GM15510 (cell line): Measurements from ENCODE around the gene APEX1.

Experiments
- POLR2A ChIP-seq: IDR thresholded peaks from 3 replicates; pipeline ENCODE4 v1.6.1; 2011; ENCODE audit warnings: borderline replicate concordance; ENCODE audit not compliant: insufficient read length; ENCODE audit errors: extremely low read depth

The APEX1 gene

DNA sequence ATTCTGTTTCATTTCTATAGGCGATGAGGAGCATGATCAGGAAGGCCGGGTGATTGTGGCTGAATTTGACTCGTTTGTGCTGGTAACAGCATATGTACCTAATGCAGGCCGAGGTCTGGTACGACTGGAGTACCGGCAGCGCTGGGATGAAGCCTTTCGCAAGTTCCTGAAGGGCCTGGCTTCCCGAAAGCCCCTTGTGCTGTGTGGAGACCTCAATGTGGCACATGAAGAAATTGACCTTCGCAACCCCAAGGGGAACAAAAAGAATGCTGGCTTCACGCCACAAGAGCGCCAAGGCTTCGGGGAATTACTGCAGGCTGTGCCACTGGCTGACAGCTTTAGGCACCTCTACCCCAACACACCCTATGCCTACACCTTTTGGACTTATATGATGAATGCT is 1.9 kb downstream of the APEX1 start:
- TF ChIP-seq POLR2A = no peak

DNA sequence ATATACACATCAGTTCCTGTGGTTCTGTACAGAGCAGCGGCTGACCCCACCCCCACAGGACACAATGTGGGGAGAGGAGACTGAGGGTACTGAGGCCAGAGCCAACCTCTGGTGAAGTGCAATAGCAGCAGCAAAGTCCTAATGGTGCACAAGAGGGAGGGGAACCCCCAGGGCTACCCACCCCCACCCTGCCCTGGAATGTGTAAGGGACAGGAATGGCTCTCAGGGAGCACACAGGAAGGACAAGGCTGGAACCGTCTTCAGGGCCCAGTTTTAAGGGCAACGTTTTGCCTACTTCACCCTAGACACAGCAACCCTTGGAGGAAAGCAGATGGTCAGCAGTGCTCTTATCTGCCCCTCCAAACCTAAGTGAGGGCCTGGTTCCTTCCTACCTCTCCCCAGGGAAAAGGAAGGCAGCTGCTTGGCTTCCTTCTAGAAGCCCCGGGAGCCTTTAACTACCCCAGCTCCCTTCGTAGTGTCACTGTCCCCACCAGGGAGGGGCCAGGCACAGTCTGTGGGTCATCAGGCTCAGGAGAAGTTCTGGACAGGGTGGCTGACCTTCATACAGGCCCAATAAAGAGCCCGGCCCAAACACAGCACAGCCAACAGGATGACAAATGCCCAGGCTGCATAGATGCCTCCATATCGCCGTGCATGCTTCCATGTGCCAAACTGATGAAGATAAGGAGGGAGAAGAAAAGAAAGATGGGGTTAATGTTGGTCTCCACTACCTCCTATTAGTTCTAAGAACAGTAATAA is 3.2 kb downstream of the APEX1 start:
- TF ChIP-seq POLR2A = peak; percentile 26

DNA sequence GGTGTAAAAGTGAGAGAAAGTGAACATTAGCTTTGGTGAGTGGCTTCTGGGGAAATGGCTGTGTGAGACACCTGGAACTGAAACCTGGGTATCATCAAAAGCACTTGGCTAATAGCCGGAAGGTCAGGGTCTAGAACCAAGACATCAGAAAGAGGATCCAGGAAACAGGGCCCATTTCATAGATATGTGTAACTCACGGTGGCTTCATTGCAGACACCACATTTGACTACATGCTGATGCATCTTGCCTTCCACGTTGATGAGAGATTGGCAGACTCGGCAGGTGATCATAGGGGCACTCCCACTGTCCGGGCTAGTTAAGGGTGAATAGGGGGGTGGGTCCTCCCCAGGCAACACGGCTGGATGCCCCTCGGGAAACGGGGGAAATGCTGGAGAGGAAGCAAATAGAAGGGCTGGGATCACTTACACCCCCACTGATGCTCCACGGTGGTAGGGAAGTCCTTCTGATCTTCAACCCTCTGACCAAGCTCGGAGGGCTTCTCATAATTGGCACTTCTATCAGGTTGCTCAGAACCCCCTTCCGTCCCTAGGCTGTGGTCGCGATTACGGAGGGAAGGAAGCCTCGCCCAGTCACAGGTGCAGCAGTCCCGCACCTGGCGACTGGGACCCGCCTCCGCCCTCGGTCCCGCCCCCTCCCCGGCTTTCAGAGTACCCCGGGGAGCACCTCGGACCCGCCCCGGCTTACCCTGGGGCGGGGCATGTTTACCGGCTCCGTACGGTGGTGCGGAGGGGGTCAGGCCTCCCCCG is 5.6 kb downstream of the APEX1 start:
- TF ChIP-seq POLR2A = no peak

- TF ChIP-seq POLR2A = peak; percentile 82
Observed at GRCh38 chr14:20461225-20462141, 6.5 kb downstream of the APEX1 start, which contains the start of gene PIP4P1. TSS of gene PIP4P1 (minus strand) at chr14:20461434. CDS start at chr14:20461325, 109 bp downstream.

DNA sequence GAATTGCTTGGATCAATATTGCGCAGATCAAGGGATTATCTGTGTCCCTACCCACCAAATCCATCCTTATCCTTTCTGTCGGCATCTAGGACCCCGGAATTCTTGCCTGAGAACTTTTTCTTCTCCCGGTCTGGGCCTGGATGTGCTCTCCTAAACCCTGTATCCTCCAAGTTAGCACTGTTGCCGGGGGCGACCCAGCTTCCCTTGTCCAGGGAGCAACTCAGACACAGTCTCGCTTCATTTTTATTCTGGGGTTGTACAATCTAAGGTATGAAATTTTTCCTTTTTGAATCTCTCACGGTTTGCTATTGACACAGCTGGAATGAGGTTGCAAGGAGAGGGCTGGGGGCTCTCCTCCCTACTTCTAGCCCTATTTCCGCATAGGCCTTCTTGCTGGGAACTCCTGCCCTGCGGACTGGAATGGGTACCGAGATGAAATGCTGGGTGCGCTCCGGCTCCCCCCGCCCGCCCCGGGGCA is 13.8 kb downstream of the APEX1 start:
- TF ChIP-seq POLR2A = no peak

- TF ChIP-seq POLR2A = peak; percentile 100
Observed at GRCh38 chr14:20469242-20469889, 14.3 kb downstream of the APEX1 start, which contains the start of gene PNP. TSS of gene PNP (plus strand) at chr14:20469406. CDS start at chr14:20469525, 119 bp downstream.

DNA sequence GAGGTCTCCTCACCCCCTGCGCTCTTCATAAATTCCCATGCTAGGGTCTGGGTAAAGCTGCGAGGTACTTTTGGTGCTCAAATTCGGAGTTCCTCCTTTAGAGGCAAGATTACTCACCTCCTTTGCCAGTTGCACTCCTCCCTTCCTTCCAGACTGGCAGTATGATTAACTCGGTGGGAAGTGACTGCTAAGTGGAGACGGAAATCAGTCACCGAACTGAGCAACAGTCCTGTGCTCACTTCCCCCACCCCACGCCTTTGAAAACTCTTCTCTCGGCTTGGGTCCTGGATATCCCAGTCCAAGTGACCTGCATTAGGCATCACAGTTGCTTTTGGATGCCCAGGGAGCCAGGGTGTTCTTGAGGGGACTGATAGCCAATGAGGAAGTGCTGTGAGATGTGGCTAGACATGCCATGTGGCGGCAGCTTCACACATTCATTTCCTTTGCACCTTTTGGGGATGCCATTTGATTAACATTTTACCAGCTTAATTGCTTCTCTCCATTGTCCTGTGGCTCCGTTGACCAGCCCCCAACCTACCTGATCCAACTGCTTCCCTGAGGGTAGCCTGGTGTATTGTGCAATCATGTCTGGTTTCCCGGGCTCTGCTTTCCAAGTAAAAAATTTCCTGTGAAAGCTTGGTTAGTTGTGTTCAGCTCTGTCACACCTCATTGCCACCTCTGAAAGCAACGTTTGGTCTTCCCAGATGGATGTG is 15.0 kb downstream of the APEX1 start:
- TF ChIP-seq POLR2A = no peak

DNA sequence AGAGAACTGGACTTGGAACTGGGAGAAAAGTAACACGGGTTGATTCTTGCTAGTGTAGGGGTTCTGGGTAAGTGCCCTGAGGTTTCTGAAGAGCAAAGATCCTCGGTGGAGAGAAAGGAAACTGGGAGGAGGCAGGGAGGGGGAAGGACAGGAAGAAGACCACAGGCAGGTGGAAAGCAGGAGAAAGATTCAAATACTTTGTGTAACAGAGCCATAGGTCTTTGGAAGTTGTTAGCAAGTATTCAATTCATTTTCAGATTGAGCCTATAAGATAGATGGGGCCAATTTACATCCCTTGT is 15.5 kb downstream of the APEX1 start:
- no peak for TF ChIP-seq POLR2A

DNA sequence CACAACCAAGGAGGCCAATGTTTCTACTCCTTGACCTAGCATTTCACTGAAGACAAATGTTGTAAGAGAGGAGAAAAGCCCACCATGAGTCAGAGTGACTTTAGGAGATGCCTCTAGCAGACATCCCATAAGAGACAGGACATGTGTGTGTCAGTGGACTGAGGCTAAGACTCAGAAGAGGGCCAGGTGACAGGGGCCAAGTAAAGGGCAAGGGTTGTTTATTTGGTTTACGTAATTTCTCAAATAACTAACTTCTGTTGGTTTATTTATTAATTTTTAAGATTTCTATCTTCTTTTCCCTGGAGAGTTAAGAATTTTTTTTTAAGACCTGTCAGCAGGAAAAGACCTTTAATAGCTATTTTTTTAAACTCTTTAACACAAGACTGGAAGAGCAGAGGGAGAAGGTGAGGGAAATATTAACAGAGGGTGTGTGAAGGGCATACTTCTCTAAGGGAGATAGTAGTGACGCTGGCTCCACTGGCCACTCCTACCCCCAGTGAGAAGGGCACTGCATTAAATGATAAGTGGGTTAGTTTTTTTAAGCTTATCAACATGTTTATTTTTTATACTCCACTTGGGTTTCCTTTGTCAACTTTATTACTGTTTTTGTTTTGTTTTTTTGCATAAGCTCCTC is 17.6 kb downstream of the APEX1 start:
- no peak for TF ChIP-seq POLR2A

GRCh38 chr14:20476776-20477175 is 21.8 kb downstream of the APEX1 start:
- TF ChIP-seq POLR2A = no peak

GRCh38 chr14:20477211-20477876 is 22.3 kb downstream of the APEX1 start:
- no peak for TF ChIP-seq POLR2A

DNA sequence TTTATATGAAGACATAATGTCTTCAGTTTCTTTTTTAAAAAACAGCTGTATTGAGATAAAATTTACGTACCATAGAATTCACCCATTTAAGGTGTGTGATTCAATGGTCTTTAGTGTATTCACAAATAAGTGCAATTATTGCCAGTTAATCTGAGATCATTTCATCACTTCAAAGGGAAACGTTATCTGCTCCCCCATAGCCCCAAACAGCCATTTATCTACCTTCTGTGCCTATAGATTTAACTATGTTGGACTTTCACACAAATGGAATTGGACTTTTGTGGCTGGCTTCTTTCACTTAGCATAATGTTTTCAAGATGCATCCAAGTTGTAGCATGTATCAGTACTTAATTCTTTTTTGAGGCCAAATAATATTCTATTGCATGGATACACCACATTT is 23.9 kb downstream of the APEX1 start:
- no peak for TF ChIP-seq POLR2A

DNA sequence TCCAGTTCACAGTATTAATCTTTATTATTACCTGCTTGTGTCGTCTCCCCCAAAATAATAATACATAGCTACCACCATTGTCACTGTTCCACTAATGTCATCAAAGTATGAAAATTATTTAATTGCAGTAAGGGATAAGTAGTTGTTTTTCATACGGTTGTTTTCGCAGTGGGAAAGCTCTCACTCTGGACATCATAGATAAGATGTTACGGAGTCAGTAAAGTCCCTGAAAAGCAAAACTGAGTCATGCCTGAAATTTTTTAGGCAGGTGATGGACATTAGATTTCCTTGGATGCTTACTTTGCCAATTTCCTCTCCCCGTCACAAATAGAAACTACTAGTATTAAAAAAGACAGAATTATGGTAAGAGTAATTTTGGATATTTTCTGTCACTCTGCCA is 27.4 kb downstream of the APEX1 start:
- TF ChIP-seq POLR2A = no peak
